Activated naive CD4-positive, alpha-beta T cell treated with anti-CD3 and anti-CD28 coated beads, Interleukin-2, amount 50 U/mL, for 24 hours (primary cell): ENCODE data around the gene ACOT6.

ENCODE experiments used
- H3K27ac Mint-ChIP-seq: one replicate; pipeline ENCODE4 v1.8.0; 2021; ENCODE audit warnings: mild to moderate bottlenecking, mixed read lengths
- H3K27me3 Mint-ChIP-seq: one replicate; pipeline ENCODE4 v1.8.0; 2021; ENCODE audit warnings: mixed read lengths
- H3K36me3 Mint-ChIP-seq: one replicate; pipeline ENCODE4 v1.8.0; 2021; ENCODE audit warnings: mixed read lengths
- H3K4me1 Mint-ChIP-seq: one replicate; pipeline ENCODE4 v1.8.0; 2021; ENCODE audit warnings: mixed read lengths
- H3K4me3 Mint-ChIP-seq: one replicate; pipeline ENCODE4 v1.8.0; 2021; ENCODE audit warnings: mild to moderate bottlenecking, mixed read lengths
- H3K9me3 Mint-ChIP-seq: one replicate; pipeline ENCODE4 v1.8.0; 2021; ENCODE audit warnings: mixed read lengths

The ACOT6 gene

GRCh38 chr14:73660511-73660910, 48.2 kb downstream of the ACOT6 start:
- no peaks in the 10 kb centered on the region for H3K9me3 Mint-ChIP-seq
- no peak overlapping the region for H3K4me3 Mint-ChIP-seq
- no peaks in the 10 kb centered on the region for H3K27me3 Mint-ChIP-seq
- H3K27ac Mint-ChIP-seq, result no peak overlapping the region
- H3K4me1 Mint-ChIP-seq, result peaks cover 4% of the 10 kb centered on the region
- H3K36me3 Mint-ChIP-seq, result peaks cover 6% of the 10 kb centered on the region

GRCh38 chr14:73661872-73662271, 49.6 kb downstream of the ACOT6 start:
- Mint-ChIP-seq H3K36me3 (peaks cover 6% of the 10 kb centered on the region), H3K9me3 (no peaks in the 10 kb centered on the region), H3K4me3 (no peak overlapping the region), H3K27ac (no peak overlapping the region), H3K27me3 (no peaks in the 10 kb centered on the region), H3K4me1 (peaks cover 4% of the 10 kb centered on the region)

GRCh38 chr14:73662487-73662943, 50.2 kb downstream of the ACOT6 start:
- H3K4me3 Mint-ChIP-seq, result no peak overlapping the region
- peaks cover 4% of the 10 kb centered on the region for H3K4me1 Mint-ChIP-seq
- no peak overlapping the region for H3K27ac Mint-ChIP-seq
- no peaks in the 10 kb centered on the region for H3K9me3 Mint-ChIP-seq
- H3K27me3 Mint-ChIP-seq, result no peaks in the 10 kb centered on the region
- peaks cover 6% of the 10 kb centered on the region for H3K36me3 Mint-ChIP-seq

- H3K4me1 Mint-ChIP-seq, result peaks cover 4% of the 10 kb centered on the region
- H3K4me3 Mint-ChIP-seq, result no peak overlapping the region
- H3K27me3 Mint-ChIP-seq, result no peaks in the 10 kb centered on the region
- no peak overlapping the region for H3K27ac Mint-ChIP-seq
- H3K9me3 Mint-ChIP-seq, result no peaks in the 10 kb centered on the region
- H3K36me3 Mint-ChIP-seq, result peaks cover 4% of the 10 kb centered on the region
Measured at GRCh38 chr14:73663548-73664212, 51.4 kb downstream of the ACOT6 start.

GRCh38 chr14:73665130-73665529, 52.8 kb downstream of the ACOT6 start:
- no peaks in the 10 kb centered on the region for H3K9me3 Mint-ChIP-seq
- H3K4me3 Mint-ChIP-seq, result no peak overlapping the region
- H3K27me3 Mint-ChIP-seq, result no peaks in the 10 kb centered on the region
- H3K27ac Mint-ChIP-seq, result no peak overlapping the region
- H3K36me3 Mint-ChIP-seq, result peaks cover 4% of the 10 kb centered on the region
- H3K4me1 Mint-ChIP-seq, result peaks cover 4% of the 10 kb centered on the region

- H3K4me1 Mint-ChIP-seq, result peaks cover 4% of the 10 kb centered on the region
- no peaks in the 10 kb centered on the region for H3K9me3 Mint-ChIP-seq
- peaks cover 3% of the 10 kb centered on the region for H3K36me3 Mint-ChIP-seq
- no peak overlapping the region for H3K27ac Mint-ChIP-seq
- no peak overlapping the region for H3K4me3 Mint-ChIP-seq
- no peaks in the 10 kb centered on the region for H3K27me3 Mint-ChIP-seq
Measured at GRCh38 chr14:73666583-73666982, 54.3 kb downstream of the ACOT6 start.

- Mint-ChIP-seq H3K27ac (no peak overlapping the region), H3K4me3 (no peak overlapping the region), H3K9me3 (no peaks in the 10 kb centered on the region), H3K27me3 (no peaks in the 10 kb centered on the region), H3K36me3 (no peaks in the 10 kb centered on the region), H3K4me1 (peaks cover 4% of the 10 kb centered on the region)
Measured at GRCh38 chr14:73667854-73668253, 55.5 kb downstream of the ACOT6 start.
